HEK293T (cell line): Measurements from ENCODE around the gene CPNE1.
"Not testable (repeated sequence)": the region's sequence is repeated elsewhere in the genome, so short reads cannot be mapped to it uniquely, and the experiment has no call there.

Experiments
- FOXA1 ChIP-seq: fragments of 450-650 bp; IDR thresholded peaks from 2 replicates; pipeline ENCODE4 v1.6.1; 2016; ENCODE audit warnings: mild to moderate bottlenecking
- FOXM1 ChIP-seq: fragments of 450-650 bp; IDR thresholded peaks from 2 replicates; pipeline ENCODE4 v1.6.1; 2017; ENCODE audit warnings: mild to moderate bottlenecking, borderline replicate concordance
- SUZ12 ChIP-seq: fragments of 450-650 bp; IDR thresholded peaks from 2 replicates; pipeline ENCODE4 v1.6.1; 2016; ENCODE audit warnings: mild to moderate bottlenecking

- TF ChIP-seq SUZ12, FOXM1, FOXA1: not testable (repeated sequence)
These were observed 41.2 kb upstream of the CPNE1 start for GRCh38 chr20:35705894-35706293.
